ENCODE data around the gene ITGB1.

DNA sequence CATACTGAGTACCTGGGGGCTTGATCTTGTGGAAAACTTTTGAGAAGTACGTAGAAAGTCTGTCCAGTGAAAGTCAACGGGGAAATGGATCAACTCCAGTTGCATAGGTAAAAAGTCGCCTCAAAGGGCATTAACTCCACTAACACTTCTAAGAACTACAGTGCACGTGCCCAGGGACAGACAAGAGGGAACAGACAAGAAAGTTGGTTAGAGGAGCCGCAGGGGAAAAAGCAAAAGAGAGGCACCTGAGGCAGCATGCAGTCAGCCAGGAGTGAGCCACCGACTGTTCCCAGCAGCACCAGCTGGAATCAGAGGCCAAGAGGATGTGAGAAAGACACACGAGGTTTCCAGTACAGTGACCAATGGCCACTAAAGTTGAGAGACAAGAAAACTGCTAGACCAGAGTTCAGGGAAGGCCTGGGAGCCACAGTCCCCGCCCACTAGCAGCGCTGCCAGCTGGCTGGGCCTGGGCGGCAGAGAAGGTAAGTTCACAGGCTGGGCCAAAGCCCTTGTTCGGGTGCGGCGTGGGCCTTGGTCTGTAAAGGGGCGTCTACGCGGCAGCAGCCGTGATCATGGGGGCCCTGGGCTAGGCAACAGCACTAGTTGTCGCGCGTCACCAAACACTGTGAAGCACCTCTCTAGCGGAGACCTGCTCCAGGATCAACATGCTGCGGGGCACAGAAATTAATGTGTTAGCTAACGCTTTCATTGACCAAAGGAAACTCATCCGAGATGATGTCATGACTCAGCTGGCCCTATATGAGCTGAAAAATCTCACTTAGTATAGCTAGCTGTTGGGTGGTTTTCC lies 14.0 kb downstream of the ITGB1 start:
- TF ChIP-seq, protein P1, sequence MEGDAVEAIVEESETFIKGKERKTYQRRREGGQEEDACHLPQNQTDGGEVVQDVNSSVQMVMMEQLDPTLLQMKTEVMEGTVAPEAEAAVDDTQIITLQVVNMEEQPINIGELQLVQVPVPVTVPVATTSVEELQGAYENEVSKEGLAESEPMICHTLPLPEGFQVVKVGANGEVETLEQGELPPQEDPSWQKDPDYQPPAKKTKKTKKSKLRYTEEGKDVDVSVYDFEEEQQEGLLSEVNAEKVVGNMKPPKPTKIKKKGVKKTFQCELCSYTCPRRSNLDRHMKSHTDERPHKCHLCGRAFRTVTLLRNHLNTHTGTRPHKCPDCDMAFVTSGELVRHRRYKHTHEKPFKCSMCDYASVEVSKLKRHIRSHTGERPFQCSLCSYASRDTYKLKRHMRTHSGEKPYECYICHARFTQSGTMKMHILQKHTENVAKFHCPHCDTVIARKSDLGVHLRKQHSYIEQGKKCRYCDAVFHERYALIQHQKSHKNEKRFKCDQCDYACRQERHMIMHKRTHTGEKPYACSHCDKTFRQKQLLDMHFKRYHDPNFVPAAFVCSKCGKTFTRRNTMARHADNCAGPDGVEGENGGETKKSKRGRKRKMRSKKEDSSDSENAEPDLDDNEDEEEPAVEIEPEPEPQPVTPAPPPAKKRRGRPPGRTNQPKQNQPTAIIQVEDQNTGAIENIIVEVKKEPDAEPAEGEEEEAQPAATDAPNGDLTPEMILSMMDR (IDR thresholded peaks at IDR 0.05) = no peak
- TF ChIP-seq POLR2A (IDR thresholded peaks at IDR 0.05) = no peak

Measured in lower leg skin (tissue), 3 donors.